ENCODE results near the gene HDAC4.

HDAC4 gene

DNA sequence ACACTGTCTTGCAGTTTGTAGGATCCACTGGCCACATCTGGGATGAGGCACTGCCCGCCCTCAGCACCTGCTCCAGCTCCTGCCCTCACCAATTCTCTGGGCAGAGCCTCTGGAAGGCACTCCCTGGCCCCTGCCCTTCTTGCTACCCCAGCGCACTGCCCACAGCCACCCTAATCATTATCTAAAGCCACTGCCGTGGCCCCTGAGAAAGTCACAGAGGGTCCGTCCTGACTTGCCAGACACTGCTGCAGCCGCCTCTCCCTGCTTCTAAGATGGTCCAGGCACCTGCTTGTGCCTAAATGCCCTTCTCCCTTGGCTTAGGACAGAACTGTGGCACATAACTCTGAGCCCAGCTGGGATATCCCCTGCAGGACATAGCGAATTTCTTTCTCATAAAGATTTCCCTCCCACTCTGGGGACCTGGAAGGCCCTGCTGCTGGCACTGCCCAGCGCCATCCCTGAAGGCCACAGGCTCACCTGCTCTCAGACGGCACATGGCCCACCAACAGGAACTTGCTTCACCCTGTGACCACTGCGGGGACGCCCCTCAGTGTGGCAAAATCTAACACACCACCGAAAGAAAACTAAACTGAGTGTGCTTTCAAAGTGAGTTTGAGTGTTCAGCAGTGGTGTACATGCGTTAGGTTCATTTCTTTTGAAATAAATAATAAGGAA, 244.9 kb downstream of the HDAC4 start:
- DNase-seq (ENCODE audit: low read depth, low spot score) = no peak
- no peaks in the 10 kb centered on the region for H3K9me3 ChIP-seq (ENCODE audit: insufficient read depth, low read length)
- H3K4me1 ChIP-seq (ENCODE audit: insufficient read depth, insufficient read length) = peaks cover 4% of the 10 kb centered on the region

DNA sequence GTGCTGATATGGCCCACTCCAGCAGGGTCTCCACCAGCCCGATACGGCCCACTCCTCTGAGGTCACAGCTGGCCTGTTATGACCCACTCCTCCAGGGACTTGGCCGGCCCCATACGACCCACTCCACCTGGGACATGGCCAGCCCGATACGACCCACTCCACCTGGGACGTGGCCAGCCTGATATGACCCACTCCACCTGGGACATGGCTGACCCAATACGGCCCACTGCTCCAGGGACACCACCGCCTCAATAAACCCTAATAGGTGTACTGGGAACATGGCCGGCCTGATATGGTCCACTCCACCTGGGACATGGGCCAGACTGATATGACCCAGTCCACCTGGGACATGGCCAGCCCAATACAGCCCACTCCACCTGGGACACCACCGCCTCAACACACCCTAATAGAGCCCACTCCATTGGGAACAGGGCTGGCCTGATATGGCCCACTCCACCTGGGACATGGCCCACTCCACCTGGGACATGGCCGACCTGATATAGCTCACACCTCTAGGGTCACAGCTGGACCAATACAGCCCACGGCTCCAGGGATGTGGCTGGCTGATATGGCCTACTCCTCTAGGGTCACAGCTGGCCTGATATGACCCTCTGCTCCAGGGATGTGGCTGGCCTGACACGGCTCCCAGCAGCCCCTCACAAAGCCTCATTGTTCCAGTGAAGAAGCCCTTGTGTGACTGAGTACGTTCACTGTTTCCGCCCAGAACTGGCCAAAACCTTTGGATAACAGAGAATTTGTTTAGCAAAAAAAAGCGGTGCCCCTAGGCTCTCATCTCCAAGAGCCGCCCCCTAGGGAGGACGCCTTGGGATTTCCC, 245.6 kb downstream of the HDAC4 start:
- Histone ChIP-seq H3K9me3 (ENCODE audit: insufficient read depth, low read length) (no peaks in the 10 kb centered on the region), H3K4me3 (ENCODE audit: insufficient read length, low read depth) (no peak overlapping the region), H3K27me3 (ENCODE audit: insufficient read depth, insufficient read length) (no peaks in the 10 kb centered on the region), H3K9ac (ENCODE audit: insufficient read length, low read depth) (no peak overlapping the region), H3K4me1 (ENCODE audit: insufficient read depth, insufficient read length) (peaks cover 4% of the 10 kb centered on the region), H3K36me3 (ENCODE audit: insufficient read depth, insufficient read length, low read length) (peaks cover 51% of the 10 kb centered on the region)
- TF ChIP-seq SUZ12 (IDR thresholded peaks at IDR 0.05; ENCODE audit: extremely low read depth, insufficient read depth, insufficient read length) (no peak), YY1 (IDR thresholded peaks at IDR 0.05; ENCODE audit: insufficient read depth, insufficient read length) (no peak), ZNF274 (IDR thresholded peaks at IDR 0.05; ENCODE audit: low read depth, low read length) (no peak)
- no peak for DNase-seq (ENCODE audit: low read depth, low spot score)

More for the DNA sequence above, 244.9 kb downstream of the HDAC4 start:
- H3K36me3 ChIP-seq (ENCODE audit: insufficient read depth, insufficient read length, low read length) = peaks cover 57% of the 10 kb centered on the region
- H3K9ac ChIP-seq (ENCODE audit: insufficient read length, low read depth) = no peak overlapping the region
- no peak for TF ChIP-seq YY1 (IDR thresholded peaks at IDR 0.05; ENCODE audit: insufficient read depth, insufficient read length)
- TF ChIP-seq SUZ12 (IDR thresholded peaks at IDR 0.05; ENCODE audit: extremely low read depth, insufficient read depth, insufficient read length) = no peak
- no peak for TF ChIP-seq ZNF274 (IDR thresholded peaks at IDR 0.05; ENCODE audit: low read depth, low read length)
- H3K4me3 ChIP-seq (ENCODE audit: insufficient read length, low read depth) = no peak overlapping the region
- H3K27me3 ChIP-seq (ENCODE audit: insufficient read depth, insufficient read length) = no peaks in the 10 kb centered on the region

DNA sequence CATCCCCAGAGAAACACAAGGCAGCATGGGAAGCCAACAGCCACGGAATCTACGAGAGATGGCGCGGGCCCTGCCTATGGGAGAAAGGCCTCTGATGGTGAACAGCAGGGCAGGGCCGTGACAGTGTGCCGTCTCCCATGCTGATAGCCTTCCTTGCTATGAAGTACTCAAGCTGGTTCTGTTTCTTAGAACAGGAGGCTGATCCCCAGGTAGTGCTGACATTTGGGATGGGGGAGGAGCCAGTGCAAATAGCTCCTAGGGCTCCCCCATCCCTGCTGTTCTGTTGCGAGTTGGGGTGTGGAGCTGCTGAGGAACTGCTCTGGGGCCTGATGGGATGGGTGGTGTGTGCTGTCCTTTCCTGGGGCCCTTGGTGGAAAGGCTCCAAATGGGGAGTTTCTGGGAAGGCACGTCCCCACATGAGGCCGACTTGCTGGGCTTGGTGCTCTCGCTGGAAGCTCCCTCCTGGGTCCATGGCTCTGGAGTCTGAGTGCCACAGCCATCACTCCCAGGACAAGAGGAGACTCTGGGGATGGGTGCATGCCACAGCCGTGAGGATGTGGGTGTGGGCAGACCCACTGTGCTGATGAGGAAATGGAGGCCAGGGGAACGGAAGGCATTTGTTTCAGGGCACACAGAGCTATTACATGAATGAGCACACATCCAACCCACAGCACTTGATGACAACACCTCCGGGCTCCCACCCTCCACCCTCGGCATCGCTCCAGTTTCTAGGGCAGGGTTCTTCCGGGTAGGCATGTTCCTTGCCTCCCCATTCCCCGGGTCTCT, 246.8 kb downstream of the HDAC4 start:
- Histone ChIP-seq H3K4me1 (ENCODE audit: insufficient read depth, insufficient read length) (peaks cover 4% of the 10 kb centered on the region), H3K9me3 (ENCODE audit: insufficient read depth, low read length) (no peaks in the 10 kb centered on the region), H3K36me3 (ENCODE audit: insufficient read depth, insufficient read length, low read length) (peaks cover 46% of the 10 kb centered on the region), H3K4me3 (ENCODE audit: insufficient read length, low read depth) (no peak overlapping the region), H3K27me3 (ENCODE audit: insufficient read depth, insufficient read length) (no peaks in the 10 kb centered on the region), H3K9ac (ENCODE audit: insufficient read length, low read depth) (no peak overlapping the region)
- TF ChIP-seq SUZ12 (IDR thresholded peaks at IDR 0.05; ENCODE audit: extremely low read depth, insufficient read depth, insufficient read length) (no peak), ZNF274 (IDR thresholded peaks at IDR 0.05; ENCODE audit: low read depth, low read length) (no peak), YY1 (IDR thresholded peaks at IDR 0.05; ENCODE audit: insufficient read depth, insufficient read length) (no peak)
- no peak for DNase-seq (ENCODE audit: low read depth, low spot score)

DNA sequence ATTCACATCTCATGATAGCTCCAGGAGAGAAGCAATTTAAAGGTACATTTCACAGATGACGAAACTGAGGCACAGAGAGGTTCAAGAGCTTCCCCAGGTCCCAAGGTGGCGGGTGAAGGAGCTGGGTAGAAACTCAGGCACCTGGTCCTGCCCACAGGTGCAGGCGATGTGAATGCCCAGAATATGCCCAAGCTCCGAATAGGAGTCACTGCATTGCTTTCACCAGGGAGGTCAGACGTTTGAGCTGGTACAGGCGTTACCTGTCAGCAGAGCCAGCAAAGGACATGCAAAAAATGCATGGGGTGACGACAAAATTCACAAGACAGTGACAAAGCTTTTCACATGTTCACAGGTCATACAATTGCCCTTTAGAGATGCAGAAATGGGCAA, 247.9 kb downstream of the HDAC4 start:
- no peak overlapping the region for H3K4me3 ChIP-seq (ENCODE audit: insufficient read length, low read depth)
- H3K4me1 ChIP-seq (ENCODE audit: insufficient read depth, insufficient read length) = peaks cover 1% of the 10 kb centered on the region
- no peak for DNase-seq (ENCODE audit: low read depth, low spot score)
- H3K9ac ChIP-seq (ENCODE audit: insufficient read length, low read depth) = no peak overlapping the region
- H3K36me3 ChIP-seq (ENCODE audit: insufficient read depth, insufficient read length, low read length) = peaks cover 51% of the 10 kb centered on the region
- TF ChIP-seq SUZ12 (IDR thresholded peaks at IDR 0.05; ENCODE audit: extremely low read depth, insufficient read depth, insufficient read length) = no peak
- no peak for TF ChIP-seq ZNF274 (IDR thresholded peaks at IDR 0.05; ENCODE audit: low read depth, low read length)
- TF ChIP-seq YY1 (IDR thresholded peaks at IDR 0.05; ENCODE audit: insufficient read depth, insufficient read length) = no peak
- no peaks in the 10 kb centered on the region for H3K27me3 ChIP-seq (ENCODE audit: insufficient read depth, insufficient read length)
- no peaks in the 10 kb centered on the region for H3K9me3 ChIP-seq (ENCODE audit: insufficient read depth, low read length)

DNA sequence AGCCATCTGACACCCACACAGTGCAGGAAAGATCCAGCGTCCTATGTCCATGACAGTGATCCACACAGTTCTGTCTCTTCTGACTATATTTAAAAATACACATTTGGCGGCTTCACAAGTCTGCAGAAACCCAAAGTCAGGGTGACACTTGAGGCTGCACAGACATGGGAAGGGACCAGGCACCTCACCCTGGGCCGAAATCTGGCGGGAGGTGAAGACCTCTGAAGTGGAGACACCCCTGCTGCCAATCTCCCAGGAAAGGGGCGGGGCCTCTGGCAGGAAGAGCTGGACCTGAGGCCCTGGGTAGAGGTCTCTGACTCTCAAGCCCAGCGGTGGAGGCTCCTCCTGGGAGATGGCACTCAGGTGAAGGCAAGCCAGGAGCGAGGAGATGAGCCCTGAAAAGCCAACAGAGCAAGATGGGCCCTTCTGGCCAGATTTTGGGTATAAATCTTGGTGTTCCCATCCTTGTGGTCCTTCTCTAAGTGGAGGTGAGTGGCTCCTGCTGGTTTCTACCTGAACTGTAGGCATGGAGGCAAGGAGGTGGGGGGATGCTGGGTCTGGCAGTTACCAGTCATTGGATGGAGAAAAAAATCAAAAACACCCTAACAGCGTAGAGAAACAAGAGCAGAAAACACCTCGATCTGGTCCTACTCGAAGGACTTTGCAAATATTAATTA, 248.4 kb downstream of the HDAC4 start:
- peaks cover 1% of the 10 kb centered on the region for H3K4me1 ChIP-seq (ENCODE audit: insufficient read depth, insufficient read length)
- no peak for DNase-seq (ENCODE audit: low read depth, low spot score)
- H3K9me3 ChIP-seq (ENCODE audit: insufficient read depth, low read length) = no peaks in the 10 kb centered on the region
- H3K4me3 ChIP-seq (ENCODE audit: insufficient read length, low read depth) = no peak overlapping the region
- peaks cover 51% of the 10 kb centered on the region for H3K36me3 ChIP-seq (ENCODE audit: insufficient read depth, insufficient read length, low read length)
- H3K9ac ChIP-seq (ENCODE audit: insufficient read length, low read depth) = no peak overlapping the region
- H3K27me3 ChIP-seq (ENCODE audit: insufficient read depth, insufficient read length) = no peaks in the 10 kb centered on the region
- TF ChIP-seq YY1 (IDR thresholded peaks at IDR 0.05; ENCODE audit: insufficient read depth, insufficient read length) (no peak), ZNF274 (IDR thresholded peaks at IDR 0.05; ENCODE audit: low read depth, low read length) (no peak), SUZ12 (IDR thresholded peaks at IDR 0.05; ENCODE audit: extremely low read depth, insufficient read depth, insufficient read length) (no peak)

DNA sequence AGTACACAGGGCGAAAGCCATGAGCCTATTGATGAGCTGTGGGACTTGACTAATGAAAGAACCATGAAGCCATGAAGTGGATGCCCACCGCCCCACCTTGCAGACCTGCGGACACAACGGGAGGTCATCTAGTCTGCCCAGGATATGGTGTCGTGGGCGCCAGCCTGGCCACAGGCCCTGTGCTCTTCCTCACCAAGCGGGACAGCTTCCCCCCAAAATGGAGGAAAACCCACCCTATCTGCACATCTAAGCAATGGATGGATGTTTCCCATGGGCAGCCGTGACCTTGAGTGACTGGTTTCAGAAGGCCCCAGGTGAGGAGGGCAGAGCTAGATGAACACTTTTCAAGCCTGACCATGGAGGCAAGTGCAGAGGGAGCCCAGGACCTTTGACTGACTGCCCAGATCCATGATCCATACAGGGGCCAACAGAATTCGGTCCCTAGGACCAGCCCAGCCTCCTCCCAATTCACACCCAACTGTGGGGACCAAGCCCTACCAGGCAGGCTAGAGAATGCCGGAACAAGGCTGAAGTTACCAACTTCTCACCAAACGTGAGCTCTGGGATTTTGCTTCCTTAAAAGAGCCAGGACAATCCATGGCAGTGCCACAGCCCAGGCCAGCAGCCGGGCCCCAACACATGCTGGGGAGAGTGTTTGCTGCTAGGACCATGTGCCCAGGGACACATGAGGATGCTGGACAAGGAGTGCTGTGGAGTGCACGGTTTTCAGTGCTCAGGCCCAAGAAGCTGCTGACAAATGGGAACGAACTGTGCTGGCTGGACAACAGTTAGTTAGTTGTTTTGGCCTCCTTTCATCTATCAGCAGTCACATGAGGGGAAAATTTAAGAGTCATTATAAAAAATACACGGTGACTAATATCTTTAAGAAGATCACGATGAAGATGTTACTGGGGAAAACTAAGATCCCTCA, 249.4 kb downstream of the HDAC4 start:
- Histone ChIP-seq H3K9me3 (ENCODE audit: insufficient read depth, low read length) (no peaks in the 10 kb centered on the region), H3K4me1 (ENCODE audit: insufficient read depth, insufficient read length) (peaks cover 4% of the 10 kb centered on the region), H3K36me3 (ENCODE audit: insufficient read depth, insufficient read length, low read length) (peaks cover 48% of the 10 kb centered on the region), H3K9ac (ENCODE audit: insufficient read length, low read depth) (no peak overlapping the region), H3K27me3 (ENCODE audit: insufficient read depth, insufficient read length) (no peaks in the 10 kb centered on the region), H3K4me3 (ENCODE audit: insufficient read length, low read depth) (no peak overlapping the region)
- DNase-seq (ENCODE audit: low read depth, low spot score) = no peak
- TF ChIP-seq SUZ12 (IDR thresholded peaks at IDR 0.05; ENCODE audit: extremely low read depth, insufficient read depth, insufficient read length) (no peak), ZNF274 (IDR thresholded peaks at IDR 0.05; ENCODE audit: low read depth, low read length) (no peak)
